HepG2 (cell line): ENCODE results near the gene VCX2.

ENCODE experiments used
- BORCS8-MEF2B ChIP-seq: sonication (generic); formaldehyde crosslinking; IDR thresholded peaks from 2 replicates; pipeline ENCODE4 v1.8.0; 2022; ENCODE audit warnings: mild to moderate bottlenecking, missing genetic modification reagents
- CBX2 ChIP-seq, 2 experiments: fragments of 200-600 bp in 1 of 2; sonication (generic); formaldehyde crosslinking in 1 of 2; IDR thresholded peaks; 2 replicates each; pipeline versions ENCODE4 v1.7.0 to v1.8.1; 2018 to 2022; ENCODE audit warnings: low read depth in 2 of 2, low read length in 1 of 2, mild to moderate bottlenecking in 1 of 2, missing genetic modification reagents in 1 of 2
- NFATC3 ChIP-seq: sonication (generic); formaldehyde crosslinking; IDR thresholded peaks from 2 replicates; pipeline ENCODE4 v1.5.1; 2020; ENCODE audit warnings: mild to moderate bottlenecking, missing genetic modification reagents
- RAD21 ChIP-seq: fragments of 450-650 bp; formaldehyde crosslinking; IDR thresholded peaks from 2 replicates; pipeline ENCODE4 v1.5.0; 2020; ENCODE audit warnings: mild to moderate bottlenecking
- SETDB1 ChIP-seq: sonication (generic); formaldehyde crosslinking; IDR thresholded peaks from 2 replicates; pipeline ENCODE4 v1.5.1; 2020; ENCODE audit warnings: missing genetic modification reagents, mild to moderate bottlenecking, borderline replicate concordance
- ZBTB21 ChIP-seq: sonication (generic); formaldehyde crosslinking; IDR thresholded peaks from 2 replicates; pipeline ENCODE4 v1.4.0; 2020; ENCODE audit warnings: missing genetic modification reagents
- ZNF121 ChIP-seq: sonication (generic); formaldehyde crosslinking; IDR thresholded peaks from 2 replicates; pipeline ENCODE4 v1.5.0; 2020; ENCODE audit warnings: mild to moderate bottlenecking, missing genetic modification reagents
- ZNF136 ChIP-seq: sonication (generic); formaldehyde crosslinking; IDR thresholded peaks from 2 replicates; pipeline ENCODE4 v1.8.1; 2022; ENCODE audit warnings: low read depth, mild to moderate bottlenecking, moderate library complexity, missing genetic modification reagents
- ZNF282 ChIP-seq: fragments of 450-650 bp; IDR thresholded peaks from 2 replicates; pipeline ENCODE4 v1.6.1; 2018; ENCODE audit not compliant: partially characterized antibody
- ZNF549 ChIP-seq: sonication (generic); formaldehyde crosslinking; IDR thresholded peaks from 2 replicates; pipeline ENCODE4 v1.5.0; 2020; ENCODE audit warnings: missing genetic modification reagents
- TF ChIP-seq, protein P1 (sequence below): sonication (generic); formaldehyde crosslinking; IDR thresholded peaks from 2 replicates; pipeline ENCODE4 v1.5.0; 2020; ENCODE audit warnings: mild to moderate bottlenecking, missing genetic modification reagents, moderate library complexity
- TF ChIP-seq, protein P2 (sequence below): IDR thresholded peaks from 2 replicates; pipeline ENCODE4 v1.6.1; 2016; ENCODE audit warnings: missing compliant biosample characterization, missing genetic modification reagents, borderline replicate concordance

DNA sequence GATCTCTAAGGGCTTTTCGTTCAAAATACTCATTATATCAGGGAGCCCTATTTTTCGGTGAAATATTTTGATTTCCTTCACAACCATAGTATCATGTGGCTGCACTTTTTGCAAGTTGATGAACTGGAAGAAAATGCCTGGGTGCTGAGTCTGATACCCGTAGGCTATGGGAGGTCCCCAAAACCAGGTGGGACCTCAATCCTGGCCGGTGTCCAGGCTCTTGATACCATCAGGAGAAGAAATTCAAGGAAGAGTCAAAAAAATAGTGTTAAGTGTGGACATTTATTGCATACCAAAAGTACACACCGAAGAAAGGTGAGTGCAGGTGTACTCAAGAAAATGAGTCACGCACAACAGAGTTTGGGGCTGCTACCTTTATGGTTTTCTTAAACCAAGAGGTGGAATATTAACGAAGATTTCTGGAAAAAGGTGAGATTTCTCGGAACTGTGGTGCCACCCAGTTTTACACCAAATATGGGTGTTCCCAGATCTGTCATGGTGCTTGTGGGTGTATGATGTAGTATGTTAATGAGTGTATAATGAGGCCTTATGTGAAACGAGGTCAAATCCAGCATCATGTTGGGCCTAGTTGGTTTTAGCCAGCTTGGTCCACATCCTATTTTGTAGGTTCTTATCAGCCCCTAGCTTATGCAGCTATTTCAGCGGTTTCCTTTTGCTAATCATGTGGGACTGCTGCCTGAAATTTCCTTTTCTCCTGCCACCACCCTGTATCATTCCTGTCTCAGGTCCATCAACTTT, 29.9 kb downstream of the VCX2 start:
- TF ChIP-seq RAD21 (CRISPR knock-in tag), result no peak
- TF ChIP-seq ZBTB21 (CRISPR knock-in tag), result no peak
- no peak for TF ChIP-seq CBX2 (IDR thresholded peaks at IDR 0.05; ENCODE audit: low read depth, low read length)
- no peak for TF ChIP-seq CBX2 (CRISPR knock-in tag; IDR thresholded peaks at IDR 0.05; ENCODE audit: low read depth)
- TF ChIP-seq ZNF549 (CRISPR knock-in tag), result no peak
- TF ChIP-seq ZNF136, result no peak
- TF ChIP-seq ZNF282, result no peak
- no peak for TF ChIP-seq NFATC3 (CRISPR knock-in tag)
- TF ChIP-seq, protein P1, sequence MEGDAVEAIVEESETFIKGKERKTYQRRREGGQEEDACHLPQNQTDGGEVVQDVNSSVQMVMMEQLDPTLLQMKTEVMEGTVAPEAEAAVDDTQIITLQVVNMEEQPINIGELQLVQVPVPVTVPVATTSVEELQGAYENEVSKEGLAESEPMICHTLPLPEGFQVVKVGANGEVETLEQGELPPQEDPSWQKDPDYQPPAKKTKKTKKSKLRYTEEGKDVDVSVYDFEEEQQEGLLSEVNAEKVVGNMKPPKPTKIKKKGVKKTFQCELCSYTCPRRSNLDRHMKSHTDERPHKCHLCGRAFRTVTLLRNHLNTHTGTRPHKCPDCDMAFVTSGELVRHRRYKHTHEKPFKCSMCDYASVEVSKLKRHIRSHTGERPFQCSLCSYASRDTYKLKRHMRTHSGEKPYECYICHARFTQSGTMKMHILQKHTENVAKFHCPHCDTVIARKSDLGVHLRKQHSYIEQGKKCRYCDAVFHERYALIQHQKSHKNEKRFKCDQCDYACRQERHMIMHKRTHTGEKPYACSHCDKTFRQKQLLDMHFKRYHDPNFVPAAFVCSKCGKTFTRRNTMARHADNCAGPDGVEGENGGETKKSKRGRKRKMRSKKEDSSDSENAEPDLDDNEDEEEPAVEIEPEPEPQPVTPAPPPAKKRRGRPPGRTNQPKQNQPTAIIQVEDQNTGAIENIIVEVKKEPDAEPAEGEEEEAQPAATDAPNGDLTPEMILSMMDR, result no peak
- no peak for TF ChIP-seq BORCS8-MEF2B (CRISPR knock-in tag)
- no peak for TF ChIP-seq SETDB1 (CRISPR knock-in tag)
- TF ChIP-seq, protein P2, sequence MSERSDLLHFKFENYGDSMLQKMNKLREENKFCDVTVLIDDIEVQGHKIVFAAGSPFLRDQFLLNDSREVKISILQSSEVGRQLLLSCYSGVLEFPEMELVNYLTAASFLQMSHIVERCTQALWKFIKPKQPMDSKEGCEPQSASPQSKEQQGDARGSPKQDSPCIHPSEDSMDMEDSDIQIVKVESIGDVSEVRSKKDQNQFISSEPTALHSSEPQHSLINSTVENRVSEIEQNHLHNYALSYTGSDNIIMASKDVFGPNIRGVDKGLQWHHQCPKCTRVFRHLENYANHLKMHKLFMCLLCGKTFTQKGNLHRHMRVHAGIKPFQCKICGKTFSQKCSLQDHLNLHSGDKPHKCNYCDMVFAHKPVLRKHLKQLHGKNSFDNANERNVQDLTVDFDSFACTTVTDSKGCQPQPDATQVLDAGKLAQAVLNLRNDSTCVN (CRISPR knock-in tag), result no peak
- no peak for TF ChIP-seq ZNF121 (CRISPR knock-in tag)
